ENCODE results near the gene TNS3.
"Not testable (repeated sequence)": the region's sequence is repeated elsewhere in the genome, so short reads cannot be mapped to it uniquely, and the experiment has no call there.

TNS3 gene

GRCh38 chr7:47266131-47266706 lies 315.7 kb downstream of the TNS3 start:
- no peaks in the 10 kb centered on the region for H3K27me3 ChIP-seq (ENCODE audit: insufficient read depth, low read depth)
- no peaks in the 10 kb centered on the region for H3K79me2 ChIP-seq (ENCODE audit: insufficient read depth, low read depth)
- H3K4me2 ChIP-seq: no peak overlapping the region
- H4K20me1 ChIP-seq (ENCODE audit: insufficient read depth): no peaks in the 10 kb centered on the region
- H3K4me3 ChIP-seq (IDR thresholded peaks at IDR 0.05; ENCODE audit: insufficient read depth, low read depth, low read length): no peak overlapping the region
- no peaks in the 10 kb centered on the region for H3K36me3 ChIP-seq (ENCODE audit: insufficient read depth)
- H3K4me1 ChIP-seq (ENCODE audit: low read depth, poor library complexity, severe bottlenecking): no peaks in the 10 kb centered on the region
- no peak overlapping the region for H3K27ac ChIP-seq
- no peak overlapping the region for H3K9ac ChIP-seq
- peak; percentile 99 for TF ChIP-seq CTCF (conservative IDR thresholded peaks at IDR 0.05; ENCODE audit: low read depth, low read length)
- H2AFZ ChIP-seq (ENCODE audit: low read depth): no peak overlapping the region

GRCh38 chr7:47265621-47266020 lies 316.3 kb downstream of the TNS3 start:
- Histone ChIP-seq H3K4me3 (IDR thresholded peaks at IDR 0.05; ENCODE audit: insufficient read depth, low read depth, low read length) (no peak overlapping the region), H3K4me2 (no peak overlapping the region), H3K27me3 (ENCODE audit: insufficient read depth, low read depth) (no peaks in the 10 kb centered on the region), H3K9ac (no peak overlapping the region), H3K36me3 (ENCODE audit: insufficient read depth) (no peaks in the 10 kb centered on the region), H2AFZ (ENCODE audit: low read depth) (no peak overlapping the region), H4K20me1 (ENCODE audit: insufficient read depth) (no peaks in the 10 kb centered on the region), H3K4me1 (ENCODE audit: low read depth, poor library complexity, severe bottlenecking) (no peaks in the 10 kb centered on the region), H3K27ac (no peak overlapping the region), H3K79me2 (ENCODE audit: insufficient read depth, low read depth) (no peaks in the 10 kb centered on the region)
- TF ChIP-seq CTCF (conservative IDR thresholded peaks at IDR 0.05; ENCODE audit: low read depth, low read length): no peak

GRCh38 chr7:47264021-47264651 lies 317.8 kb downstream of the TNS3 start:
- Histone ChIP-seq H4K20me1 (ENCODE audit: insufficient read depth) (no peaks in the 10 kb centered on the region), H3K4me2 (no peak overlapping the region), H2AFZ (ENCODE audit: low read depth) (no peak overlapping the region), H3K27me3 (ENCODE audit: insufficient read depth, low read depth) (no peaks in the 10 kb centered on the region), H3K9ac (no peak overlapping the region), H3K4me1 (ENCODE audit: low read depth, poor library complexity, severe bottlenecking) (no peaks in the 10 kb centered on the region), H3K27ac (no peak overlapping the region), H3K4me3 (IDR thresholded peaks at IDR 0.05; ENCODE audit: insufficient read depth, low read depth, low read length) (no peak overlapping the region), H3K79me2 (ENCODE audit: insufficient read depth, low read depth) (no peaks in the 10 kb centered on the region), H3K36me3 (ENCODE audit: insufficient read depth) (no peaks in the 10 kb centered on the region)
- no peak for TF ChIP-seq CTCF (conservative IDR thresholded peaks at IDR 0.05; ENCODE audit: low read depth, low read length)

- no peak for TF ChIP-seq CTCF (conservative IDR thresholded peaks at IDR 0.05; ENCODE audit: low read depth, low read length)
- Histone ChIP-seq H2AFZ (ENCODE audit: low read depth) (no peak overlapping the region), H4K20me1 (ENCODE audit: insufficient read depth) (no peaks in the 10 kb centered on the region), H3K4me2 (no peak overlapping the region), H3K27me3 (ENCODE audit: insufficient read depth, low read depth) (no peaks in the 10 kb centered on the region), H3K36me3 (ENCODE audit: insufficient read depth) (no peaks in the 10 kb centered on the region), H3K4me3 (IDR thresholded peaks at IDR 0.05; ENCODE audit: insufficient read depth, low read depth, low read length) (no peak overlapping the region), H3K27ac (no peak overlapping the region), H3K79me2 (ENCODE audit: insufficient read depth, low read depth) (no peaks in the 10 kb centered on the region), H3K4me1 (ENCODE audit: low read depth, poor library complexity, severe bottlenecking) (no peaks in the 10 kb centered on the region), H3K9ac (no peak overlapping the region)
Observed at GRCh38 chr7:47262881-47263280, 319.0 kb downstream of the TNS3 start.

GRCh38 chr7:47262160-47262559 lies 319.8 kb downstream of the TNS3 start:
- H3K4me2 ChIP-seq; H4K20me1 ChIP-seq (ENCODE audit: insufficient read depth); H3K4me3 ChIP-seq (IDR thresholded peaks at IDR 0.05; ENCODE audit: insufficient read depth, low read depth, low read length); H3K9ac ChIP-seq; H3K4me1 ChIP-seq (ENCODE audit: low read depth, poor library complexity, severe bottlenecking); H3K79me2 ChIP-seq (ENCODE audit: insufficient read depth, low read depth); H3K27me3 ChIP-seq (ENCODE audit: insufficient read depth, low read depth); H2AFZ ChIP-seq (ENCODE audit: low read depth); H3K36me3 ChIP-seq (ENCODE audit: insufficient read depth); H3K27ac ChIP-seq: not testable (repeated sequence)

All from KMS-11 (cell line).